HG03342 (cell line): ENCODE measurements around the gene METTL21C.

Experiments
- ATAC-seq: cut with Tn5 transposase; IDR thresholded peaks from one replicate; pipeline ENCODE4 v1.9.1; 2021; ENCODE audit warnings: mild to moderate bottlenecking, moderate library complexity; ENCODE audit not compliant: unreplicated experiment

Gene METTL21C

DNA sequence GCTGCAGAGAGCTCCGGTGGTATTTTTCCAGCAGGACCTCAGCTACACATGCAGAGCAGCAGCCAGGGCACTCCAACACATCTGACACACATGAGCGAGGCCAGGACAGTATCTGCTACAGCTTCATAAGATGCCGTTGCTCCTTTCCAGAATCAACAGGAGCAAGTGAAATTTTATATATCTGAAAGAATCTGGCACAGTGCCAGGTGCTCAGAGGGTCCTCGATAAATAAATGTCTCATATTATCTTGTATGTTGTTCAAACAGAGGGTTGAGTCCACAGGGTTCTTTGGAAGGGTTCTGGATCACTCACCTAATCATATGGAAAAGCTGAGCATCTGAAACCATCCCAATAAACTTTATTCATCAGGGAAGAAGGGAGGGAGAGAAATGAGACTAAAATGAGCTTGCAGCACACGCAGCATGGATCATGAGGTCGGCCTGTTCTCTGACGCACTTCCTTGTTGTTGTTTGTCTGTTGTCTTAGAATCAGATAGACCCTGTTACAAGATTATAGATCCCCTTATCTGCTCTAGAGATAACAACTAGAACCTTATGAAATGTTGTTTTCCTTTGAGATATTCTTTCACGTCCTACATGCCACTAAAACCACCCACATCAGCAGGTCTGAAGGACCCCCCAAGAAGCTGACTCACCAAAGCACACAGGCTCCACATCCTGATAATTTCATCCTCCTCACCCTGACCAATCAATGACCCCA, 3.2 kb upstream of the METTL21C start:
- ATAC-seq, result no peak

DNA sequence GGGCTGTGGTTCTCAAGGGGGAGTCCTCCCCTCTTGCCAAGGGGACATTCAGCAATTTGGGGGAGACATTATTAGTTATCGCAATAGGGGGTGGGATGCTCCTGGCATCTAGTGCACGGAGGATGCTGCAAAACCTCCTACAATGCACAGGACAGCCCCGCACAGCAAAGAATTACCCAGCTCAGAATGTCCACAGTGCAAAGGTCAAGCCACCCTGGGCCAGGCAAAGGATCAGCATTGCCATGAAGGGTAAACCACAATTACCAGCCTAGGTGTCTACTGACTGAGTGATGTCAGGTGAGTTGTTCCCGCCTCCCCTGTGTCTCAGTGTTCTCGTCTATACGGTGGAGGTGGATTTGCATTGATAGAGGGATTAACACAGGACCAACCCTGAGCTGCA, 2.4 kb upstream of the METTL21C start:
- ATAC-seq, result no peak

DNA sequence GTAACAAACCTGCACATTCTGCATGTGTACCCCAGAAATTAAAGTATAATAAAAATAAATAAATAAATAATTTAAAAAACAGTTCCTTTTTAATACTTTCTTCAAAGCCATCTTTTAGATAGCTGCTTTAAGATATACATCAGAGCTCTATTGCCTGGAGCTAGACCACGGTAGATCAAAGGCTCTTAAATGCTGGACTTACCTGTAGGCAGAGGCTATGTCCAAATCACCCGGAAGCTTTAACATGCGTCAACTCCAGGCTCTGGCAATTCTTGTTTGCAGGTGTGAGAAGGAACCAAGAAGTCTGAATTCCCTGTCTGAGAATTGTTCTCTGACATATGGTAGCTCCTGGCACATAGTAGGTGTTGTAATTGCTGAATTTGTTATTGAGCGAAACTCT, 1.6 kb upstream of the METTL21C start:
- no peak for ATAC-seq

DNA sequence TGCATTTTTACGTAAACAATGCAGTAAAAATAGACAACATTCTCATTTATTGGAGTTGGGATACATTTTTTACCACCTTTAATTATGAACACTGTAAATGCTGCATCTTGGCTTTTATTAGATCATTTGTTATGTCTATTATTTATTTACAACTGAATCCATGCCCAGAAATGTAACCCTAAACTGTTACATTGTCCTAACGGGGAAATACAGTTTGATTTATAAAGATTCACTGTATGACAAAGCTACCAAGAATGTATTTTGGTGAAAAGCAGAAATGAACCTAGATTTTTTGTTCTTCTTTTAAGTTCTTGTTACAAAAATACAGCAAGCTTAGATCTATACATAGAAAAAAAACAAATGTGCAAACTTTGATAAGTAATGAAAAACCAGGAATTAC, 1.1 kb downstream of the METTL21C start:
- ATAC-seq, result no peak

DNA sequence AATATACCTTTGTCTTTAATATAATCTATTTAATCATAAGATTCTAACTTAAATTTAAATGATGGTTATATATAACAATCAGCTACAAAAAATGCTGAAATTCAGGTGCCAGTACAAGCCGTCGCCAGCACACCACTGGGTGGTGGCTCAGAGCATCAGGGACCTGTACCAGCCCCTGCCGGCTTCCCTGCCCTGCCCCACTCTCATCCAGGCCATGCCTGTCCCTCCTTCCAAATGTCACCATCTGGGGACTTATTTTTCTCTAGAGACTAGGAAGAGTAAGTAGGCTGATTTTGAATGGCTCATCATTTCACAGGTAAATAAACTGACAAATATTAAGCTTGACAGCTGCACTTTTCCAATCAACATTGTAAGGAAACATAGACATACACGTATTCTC, 1.6 kb downstream of the METTL21C start:
- ATAC-seq, result no peak

DNA sequence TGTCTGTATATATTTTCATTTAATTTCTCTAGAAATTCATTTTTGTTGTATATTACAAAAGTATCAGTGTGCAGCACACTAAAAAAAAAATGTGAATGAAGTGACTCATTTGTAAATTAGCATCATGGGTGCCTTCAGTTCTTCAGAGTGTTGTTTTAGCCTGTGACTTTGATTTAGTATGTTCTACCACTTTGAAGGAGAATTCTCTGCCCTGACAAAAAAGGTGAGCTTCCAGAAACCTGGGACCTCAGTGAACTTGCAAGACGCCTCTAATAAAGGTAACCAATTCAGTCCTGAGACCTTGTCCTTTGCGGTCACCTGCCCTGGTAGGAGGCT, 2.4 kb downstream of the METTL21C start:
- ATAC-seq, result no peak

DNA sequence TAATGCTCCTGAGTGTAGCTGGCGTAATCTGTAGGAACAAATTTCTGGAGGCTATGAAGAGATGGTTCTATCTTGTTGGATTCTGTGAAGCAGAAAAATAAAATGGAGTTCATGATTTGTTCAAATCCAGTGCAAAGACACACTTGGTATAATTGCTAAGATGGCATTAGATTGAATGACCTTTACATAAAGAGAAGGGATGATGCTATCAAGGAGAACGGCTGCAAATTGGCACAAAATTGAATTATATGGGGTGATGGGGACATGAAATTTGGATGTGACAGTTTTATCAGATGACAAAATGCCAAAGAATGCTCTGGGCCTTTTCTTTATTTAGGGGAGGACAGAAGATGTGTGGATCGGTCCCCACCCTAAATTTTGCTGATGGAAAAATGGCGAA, 4.0 kb downstream of the METTL21C start:
- no peak for ATAC-seq

DNA sequence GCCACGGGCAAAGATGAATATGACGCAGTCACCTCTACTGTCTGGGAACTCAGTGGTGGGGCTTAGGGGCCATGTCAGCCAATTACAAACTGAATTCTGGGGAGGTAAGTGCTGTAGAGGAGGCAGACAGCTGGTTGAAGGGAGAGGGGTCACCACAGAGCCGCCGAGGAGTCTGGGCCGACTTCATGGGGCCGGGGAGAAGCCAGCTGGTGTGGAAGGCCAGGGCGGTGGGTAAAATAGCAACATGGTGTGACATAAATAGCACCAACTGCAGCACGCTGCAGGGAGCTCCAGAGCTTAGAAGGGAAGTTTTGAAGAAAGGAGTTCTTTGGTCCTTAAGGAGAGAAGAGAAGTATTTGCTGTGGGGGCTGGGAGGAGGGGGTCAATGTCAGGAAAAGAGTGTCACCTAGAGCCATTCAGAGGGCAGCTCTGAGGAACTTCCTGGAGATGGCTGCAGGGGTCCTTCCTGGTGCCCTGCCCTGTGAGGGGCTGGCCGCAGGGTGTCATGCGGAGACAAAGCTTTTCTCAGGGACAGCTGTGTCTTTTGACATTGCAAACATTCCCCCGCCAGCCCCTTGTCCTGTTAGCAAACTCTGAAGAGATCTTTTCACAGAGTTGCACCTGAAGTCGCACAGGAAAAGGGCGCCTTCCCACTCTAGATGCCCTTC, 6.4 kb downstream of the METTL21C start:
- ATAC-seq, result no peak

DNA sequence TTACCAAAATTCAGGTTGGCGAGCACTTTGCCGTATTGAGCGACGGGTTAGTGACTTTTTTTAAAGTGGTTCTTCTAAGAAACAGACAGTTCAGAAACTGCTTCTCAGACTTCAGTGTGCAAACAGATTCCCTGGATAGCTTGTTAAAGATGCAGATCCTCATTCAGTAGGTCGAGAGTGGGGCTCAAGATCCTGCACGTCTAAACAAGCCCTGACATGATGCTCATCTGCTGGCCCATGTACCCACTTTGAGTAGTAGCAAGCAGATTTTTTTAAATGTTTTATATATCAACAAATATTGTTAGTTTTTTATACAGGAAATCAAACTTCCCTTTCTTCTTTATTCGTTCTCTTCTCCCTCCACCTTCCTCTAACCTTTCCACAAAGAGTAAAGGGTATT, 7.3 kb downstream of the METTL21C start:
- ATAC-seq, result no peak

DNA sequence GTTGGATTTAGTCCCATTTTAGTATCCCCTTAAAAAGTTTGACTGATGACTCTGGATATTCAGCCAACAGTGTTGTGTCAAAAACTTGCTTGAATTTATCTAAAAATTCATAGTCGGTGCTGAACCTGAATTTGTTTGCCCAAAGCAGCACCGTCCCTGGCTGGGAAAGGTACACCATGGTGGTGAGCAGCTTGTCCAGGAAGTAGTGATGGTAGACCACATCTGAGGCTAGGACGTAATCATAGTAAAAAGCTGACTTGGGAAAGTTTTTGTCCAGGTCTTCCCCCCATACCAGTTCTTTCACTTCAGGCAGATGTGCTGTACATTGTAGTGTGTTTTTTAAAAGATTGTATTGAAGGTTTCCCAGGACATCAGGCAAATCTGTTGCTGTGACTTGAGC, 8.8 kb downstream of the METTL21C start:
- ATAC-seq, result no peak

DNA sequence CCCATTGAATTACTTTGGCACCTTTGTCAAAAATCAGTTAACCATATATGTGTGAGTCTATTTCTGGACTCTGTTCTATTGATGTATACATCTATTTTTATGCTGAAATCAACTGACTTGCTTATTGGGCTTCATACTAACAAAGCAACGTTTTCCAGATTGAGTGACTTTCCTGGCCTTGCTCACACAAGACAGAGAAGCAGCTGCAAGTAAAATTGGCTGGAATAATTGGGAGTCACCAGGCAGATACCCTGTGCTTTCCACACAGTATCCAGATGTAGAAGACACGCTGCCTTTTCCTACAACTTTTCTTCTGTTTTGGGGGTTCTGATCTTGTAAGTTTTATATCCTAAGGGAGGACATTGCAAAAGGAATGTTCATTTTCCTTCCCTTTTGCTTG, 11.2 kb downstream of the METTL21C start:
- ATAC-seq, result no peak

DNA sequence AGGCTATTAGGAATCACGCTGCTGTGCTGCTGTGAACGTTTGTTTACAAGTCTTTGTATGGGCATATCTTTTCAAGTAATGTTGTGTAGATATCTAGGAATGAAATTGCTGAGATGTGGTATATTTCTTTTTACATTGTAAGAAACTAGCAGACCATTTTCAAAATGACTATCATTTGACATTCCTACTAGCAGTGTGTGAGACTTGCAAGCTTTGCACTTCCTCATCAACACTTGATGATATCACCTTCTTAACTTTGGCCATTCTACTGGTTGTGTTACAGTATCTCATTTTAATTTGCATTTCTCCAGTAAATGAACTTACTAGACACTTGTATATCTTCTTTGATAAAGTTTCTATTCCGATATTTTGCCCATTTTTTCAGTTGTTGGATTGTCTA, 12.1 kb downstream of the METTL21C start:
- no peak for ATAC-seq

DNA sequence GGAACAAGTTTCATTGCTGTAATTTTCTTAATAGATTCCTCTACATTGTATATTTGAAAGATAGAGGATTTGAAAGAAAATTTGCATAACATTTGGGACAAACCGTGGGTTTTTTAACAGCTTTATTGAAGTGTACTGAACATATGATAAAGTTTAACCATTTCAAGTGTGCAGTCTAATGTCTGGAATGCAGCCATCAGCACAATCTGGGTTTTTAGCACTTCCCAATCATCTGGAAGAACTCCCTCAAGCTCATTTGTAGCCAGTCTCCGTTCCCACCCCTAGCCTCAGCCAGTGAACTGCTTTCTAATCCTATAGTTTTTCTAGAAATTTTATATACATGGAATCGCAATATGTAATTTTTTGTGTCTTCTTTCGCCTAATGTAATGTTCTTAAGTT, 12.6 kb downstream of the METTL21C start:
- ATAC-seq, result no peak

DNA sequence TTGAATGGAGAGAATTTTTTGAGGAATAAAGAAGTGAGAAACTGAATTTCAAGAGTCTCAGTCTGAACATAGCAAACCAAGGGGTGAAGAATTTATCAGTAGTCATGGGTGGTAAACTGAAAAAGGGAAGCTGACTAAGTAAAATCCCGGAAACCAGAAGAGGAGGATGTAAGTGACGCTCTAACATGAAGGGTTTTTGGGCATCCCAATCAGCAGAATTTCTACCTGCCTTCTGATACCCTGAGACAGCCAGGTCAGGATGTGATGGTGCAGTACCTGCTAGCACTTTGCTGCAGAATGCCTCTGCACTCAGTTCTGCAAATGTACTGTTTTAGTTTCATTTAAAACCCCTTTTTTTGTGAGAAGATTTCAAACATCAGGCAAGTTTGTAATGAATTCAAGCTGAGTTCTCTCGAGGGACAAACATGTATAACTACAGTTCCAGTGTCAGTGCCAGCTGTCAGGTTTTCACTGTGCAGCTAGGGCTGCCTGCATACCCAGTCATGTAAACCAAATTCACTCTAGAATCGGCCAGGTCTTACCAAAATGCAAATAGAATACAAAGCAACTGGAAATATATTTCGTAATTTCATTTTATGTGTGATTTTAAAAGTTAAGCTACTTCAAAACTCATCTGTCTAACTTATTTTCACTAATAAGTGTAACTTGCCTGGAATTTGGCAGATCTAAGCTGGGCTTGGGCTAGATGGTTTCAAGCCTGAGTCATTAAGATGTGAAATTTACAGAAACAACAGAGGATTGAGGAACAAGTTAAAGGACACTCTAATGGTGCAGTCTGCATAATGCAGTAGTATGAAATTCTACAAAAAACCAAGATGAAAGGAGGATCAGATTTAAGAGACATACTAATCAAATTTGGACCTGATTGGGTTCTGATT, 13.8 kb downstream of the METTL21C start:
- ATAC-seq, result no peak

DNA sequence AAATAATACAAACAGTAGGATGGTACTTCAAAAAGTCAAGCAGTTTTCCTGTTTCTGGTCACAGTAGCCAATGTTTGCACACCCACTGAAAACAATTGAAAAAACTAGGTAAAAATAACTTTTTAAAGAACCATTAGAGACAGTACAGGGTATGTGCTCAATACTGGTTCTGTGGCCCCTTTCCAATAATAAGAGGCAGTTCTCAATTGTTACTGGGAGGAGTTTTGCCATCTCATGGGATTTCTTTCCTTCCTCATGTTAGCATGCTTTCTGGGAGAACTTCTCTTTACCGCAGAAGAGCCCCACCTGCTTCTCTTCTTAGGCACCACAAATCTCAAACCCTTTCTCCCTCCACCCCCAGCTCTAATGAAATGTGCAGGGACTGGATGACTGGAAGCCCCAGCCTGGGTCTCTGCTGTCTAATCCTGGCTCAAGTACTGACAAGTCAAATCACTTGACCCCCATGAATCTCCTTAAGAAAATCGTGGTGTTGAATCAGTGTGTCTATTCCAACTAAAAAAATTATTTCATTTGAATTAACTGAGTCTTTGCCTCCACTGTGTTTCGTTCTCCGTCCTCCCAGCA, 14.6 kb downstream of the METTL21C start:
- no peak for ATAC-seq

DNA sequence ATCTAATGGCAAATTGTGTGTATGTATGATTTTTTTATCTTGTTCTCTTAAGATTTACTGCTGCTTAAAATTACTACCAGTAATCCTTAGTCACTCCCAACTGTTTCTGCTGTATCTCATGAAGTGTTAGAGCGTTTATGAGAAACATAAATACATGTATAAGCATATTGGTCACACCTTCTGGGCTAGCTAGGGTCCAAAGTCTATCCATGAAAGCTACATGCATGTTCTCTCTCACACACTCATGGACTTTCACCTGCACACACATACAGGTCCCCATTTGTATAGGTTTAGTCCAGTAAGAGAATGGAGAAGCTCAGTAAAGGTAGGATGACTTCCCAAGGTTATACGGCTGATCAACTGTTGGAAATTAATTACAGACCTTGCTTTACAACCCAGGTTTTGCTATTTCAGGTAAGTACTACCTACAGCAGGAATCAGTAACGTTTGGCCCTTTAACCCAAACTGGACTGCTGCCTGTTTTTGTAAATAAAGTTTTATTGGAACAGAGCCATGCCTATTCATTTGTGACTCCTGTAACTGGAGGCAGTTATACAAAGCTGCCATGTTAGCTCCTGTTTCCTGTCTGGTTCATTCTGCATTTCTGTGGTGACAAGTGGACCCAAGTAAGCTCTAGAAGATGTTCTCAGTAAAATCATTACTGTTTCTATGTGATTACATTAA, 15.3 kb downstream of the METTL21C start:
- no peak for ATAC-seq

DNA sequence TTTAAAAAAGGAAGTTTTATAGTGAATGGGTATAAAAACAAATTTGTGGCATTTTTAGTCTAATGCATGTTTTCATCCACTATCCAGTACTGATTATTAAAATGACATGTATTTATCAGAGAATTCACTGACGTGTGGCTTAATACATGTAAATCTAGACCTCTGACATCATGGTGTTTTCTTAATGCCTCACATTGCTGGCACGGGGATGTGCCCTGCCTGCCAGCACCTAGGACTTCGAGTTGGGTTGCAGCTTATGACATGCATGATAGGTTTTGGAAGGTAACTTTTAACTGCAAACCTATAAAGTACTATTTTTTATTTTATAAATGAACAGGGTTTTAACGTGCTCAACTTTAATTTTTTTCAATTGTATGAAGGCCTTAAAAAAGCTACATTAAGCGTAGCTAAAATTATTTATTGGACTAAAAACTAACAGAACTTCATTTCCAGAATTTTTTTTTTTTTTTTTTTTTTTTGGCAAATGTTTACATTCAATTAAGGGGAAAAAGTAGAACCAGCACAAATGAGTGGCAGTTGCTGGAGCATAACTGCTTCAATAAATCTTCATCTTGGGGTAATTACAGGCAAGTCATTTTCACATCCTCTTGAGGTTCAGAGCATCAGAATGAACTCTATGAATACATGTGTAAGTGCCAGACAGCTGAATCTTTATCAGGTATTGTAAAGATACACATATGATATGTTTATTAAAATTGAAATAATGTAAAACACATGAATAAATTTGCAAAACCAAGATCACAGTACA, 16.3 kb downstream of the METTL21C start:
- ATAC-seq, result no peak

DNA sequence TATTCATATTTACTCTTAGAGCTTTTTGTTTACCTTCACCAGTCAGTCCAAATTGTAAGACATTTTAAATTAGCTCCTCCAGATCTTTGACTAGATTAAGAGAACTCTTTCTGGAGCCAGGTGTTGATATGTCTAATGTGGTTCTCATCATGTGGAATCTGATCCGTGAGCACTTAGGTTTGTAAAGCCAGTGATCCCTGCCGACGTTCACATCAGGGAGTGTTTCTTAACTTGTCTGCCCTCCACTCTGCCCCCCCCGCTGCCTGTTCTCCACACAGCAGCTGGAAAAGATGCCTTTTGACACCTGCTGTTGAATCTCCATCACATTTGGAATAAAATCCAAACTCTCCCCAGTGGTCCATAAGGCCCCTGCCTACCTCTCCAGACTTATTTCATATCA, 17.7 kb downstream of the METTL21C start:
- no peak for ATAC-seq

DNA sequence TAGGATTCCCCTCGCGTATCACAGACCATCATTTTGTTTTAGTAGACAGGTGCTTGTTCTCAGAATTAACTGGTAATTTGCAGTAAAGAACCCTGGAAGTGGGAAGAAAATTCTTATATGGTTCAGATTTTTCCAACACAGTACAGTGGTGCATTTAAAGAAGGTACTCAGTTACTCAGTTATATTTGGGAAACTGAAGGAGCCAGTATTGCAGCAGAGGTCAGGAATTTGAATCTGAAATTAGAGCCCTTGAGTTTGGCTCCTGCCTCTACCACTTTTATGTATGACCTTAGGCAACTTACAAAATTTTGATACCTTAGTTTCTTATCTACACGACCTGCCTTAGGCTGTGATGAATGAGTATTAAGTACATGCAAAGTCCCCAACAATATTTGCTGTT, 19.7 kb downstream of the METTL21C start:
- ATAC-seq, result no peak

DNA sequence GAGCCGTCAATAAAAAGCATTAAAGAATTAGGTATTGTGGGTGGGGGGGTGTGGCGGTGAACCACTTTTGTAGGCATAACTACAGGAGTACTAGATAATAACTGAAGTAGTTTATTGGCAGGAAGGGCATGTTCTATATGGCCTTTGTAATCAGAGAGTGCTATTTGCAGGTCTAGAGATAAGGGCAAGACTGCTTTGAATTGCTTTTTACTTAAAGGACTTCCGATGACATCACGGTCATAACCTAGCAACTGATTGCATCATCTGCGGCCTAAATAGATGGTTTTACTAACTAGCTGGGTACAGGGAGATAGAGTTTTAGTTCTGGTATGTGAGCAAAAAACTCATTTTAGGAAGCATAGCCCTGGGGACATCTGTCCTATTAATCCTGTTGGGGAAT, 24.7 kb downstream of the METTL21C start:
- ATAC-seq, result no peak
